DMS 273 (cell line): ENCODE results near the gene ABI3.
"Not testable (repeated sequence)": the region's sequence is repeated elsewhere in the genome, so short reads cannot be mapped to it uniquely, and the experiment has no call there.

Experiments
- DNase-seq: peaks from one replicate; lab custom pipeline; 2025; ENCODE audit not compliant: unreplicated experiment; lab: John Stamatoyannopoulos, UW

ABI3 gene

GRCh38 chr17:49210158-49211029 lies at the start of gene ABI3, which contains the start of gene GNGT2:
Gene ABI3 (plus strand): TSS chr17:49210707. CDS start chr17:49210725, 18 bp downstream.
Gene GNGT2 (minus strand): TSS chr17:49210574. CDS start chr17:49207422, 3,152 bp downstream.
- DNase-seq, result no peak

GRCh38 chr17:49162866-49163265 lies 47.6 kb upstream of the ABI3 start:
- DNase-seq, result peak; percentile 24

- DNase-seq, result no peak
Observed at GRCh38 chr17:49165143-49165542, 45.4 kb upstream of the ABI3 start.

GRCh38 chr17:49168706-49169105 lies 41.8 kb upstream of the ABI3 start:
- no peak for DNase-seq

GRCh38 chr17:49170216-49170615 lies 40.3 kb upstream of the ABI3 start:
- no peak for DNase-seq

- not testable (repeated sequence) for DNase-seq
Observed at GRCh38 chr17:49170711-49171110, 39.8 kb upstream of the ABI3 start.

- DNase-seq, result not testable (repeated sequence)
Observed at GRCh38 chr17:49175978-49176377, 34.5 kb upstream of the ABI3 start.

GRCh38 chr17:49180303-49180702 lies 30.2 kb upstream of the ABI3 start:
- peak; percentile 82 for DNase-seq

GRCh38 chr17:49180998-49181635 lies 29.4 kb upstream of the ABI3 start:
- no peak for DNase-seq

- no peak for DNase-seq
Observed at GRCh38 chr17:49183341-49183740, 27.2 kb upstream of the ABI3 start.

GRCh38 chr17:49183801-49184200 lies 26.7 kb upstream of the ABI3 start:
- DNase-seq, result no peak

GRCh38 chr17:49184522-49184921 lies 26.0 kb upstream of the ABI3 start:
- DNase-seq, result not testable (repeated sequence)

- DNase-seq, result peak; percentile 7
Observed at GRCh38 chr17:49185381-49185780, 25.1 kb upstream of the ABI3 start.

GRCh38 chr17:49187301-49187700 lies 23.2 kb upstream of the ABI3 start:
- no peak for DNase-seq

- peak; percentile 20 for DNase-seq
Observed at GRCh38 chr17:49190932-49191331, 19.6 kb upstream of the ABI3 start.

- no peak for DNase-seq
Observed at GRCh38 chr17:49191409-49191916, 19.0 kb upstream of the ABI3 start.

- DNase-seq, result peak; percentile 99
Observed at GRCh38 chr17:49191917-49192741, 18.4 kb upstream of the ABI3 start.

GRCh38 chr17:49193513-49194296 lies 16.8 kb upstream of the ABI3 start:
- peak; percentile 85 for DNase-seq

GRCh38 chr17:49194297-49194607 lies 16.3 kb upstream of the ABI3 start:
- DNase-seq, result no peak

GRCh38 chr17:49195751-49196150 lies 14.8 kb upstream of the ABI3 start:
- DNase-seq, result no peak
